Nephron (organoid): ENCODE measurements around the gene CTSC.

Experiments
- H3K27ac Mint-ChIP-seq, 3 experiments: 2 replicates each; pipeline ENCODE4 v1.8.0; 2020; ENCODE audit warnings: mixed read lengths in 3 of 3, mild to moderate bottlenecking in 2 of 3, moderate library complexity in 1 of 3
- H3K27me3 Mint-ChIP-seq: 2 replicates; pipeline ENCODE4 v1.8.0; 2021; ENCODE audit warnings: low read depth, mild to moderate bottlenecking, moderate library complexity, mixed read lengths
- H3K36me3 Mint-ChIP-seq: 2 replicates; pipeline ENCODE4 v1.8.0; 2020; ENCODE audit warnings: low read depth, mixed read lengths
- H3K4me1 Mint-ChIP-seq: 2 replicates; pipeline ENCODE4 v1.8.0; 2020; ENCODE audit warnings: mixed read lengths
- H3K4me3 Mint-ChIP-seq, 3 experiments: 2 replicates each; pipeline ENCODE4 v1.8.0; 2020; ENCODE audit warnings: mild to moderate bottlenecking in 3 of 3, mixed read lengths in 3 of 3, moderate library complexity in 2 of 3
- H3K9me3 Mint-ChIP-seq: 2 replicates; pipeline ENCODE4 v1.8.0; 2020; ENCODE audit warnings: mixed read lengths
- TF ChIP-seq, protein P1 (sequence below), 3 experiments: fragments of 200-600 bp; sonication (generic); IDR thresholded peaks; one replicate each; pipeline ENCODE4 v1.5.0; 2021; ENCODE audit warnings: antibody characterized with exemption in 3 of 3; ENCODE audit not compliant: unreplicated experiment in 3 of 3

Gene CTSC

GRCh38 chr11:88337181-88337986, at the start of gene CTSC:
Gene CTSC, minus strand, starts transcription at chr11:88337736. Its CDS starts 64 bp downstream, at chr11:88337672.
- H3K27ac Mint-ChIP-seq: peak within 1 kb of the TSS; percentile 87 to 96 (median 92)
- no peaks in the 10 kb centered on the region for H3K27me3 Mint-ChIP-seq
- H3K36me3 Mint-ChIP-seq: peaks cover 29% of the 10 kb centered on the region
- peak within 1 kb of the TSS; percentile 96 to 100 (median 99) for H3K4me3 Mint-ChIP-seq
- no peaks in the 10 kb centered on the region for H3K9me3 Mint-ChIP-seq
- peaks cover 23% of the 10 kb centered on the region for H3K4me1 Mint-ChIP-seq
- TF ChIP-seq, protein P1, sequence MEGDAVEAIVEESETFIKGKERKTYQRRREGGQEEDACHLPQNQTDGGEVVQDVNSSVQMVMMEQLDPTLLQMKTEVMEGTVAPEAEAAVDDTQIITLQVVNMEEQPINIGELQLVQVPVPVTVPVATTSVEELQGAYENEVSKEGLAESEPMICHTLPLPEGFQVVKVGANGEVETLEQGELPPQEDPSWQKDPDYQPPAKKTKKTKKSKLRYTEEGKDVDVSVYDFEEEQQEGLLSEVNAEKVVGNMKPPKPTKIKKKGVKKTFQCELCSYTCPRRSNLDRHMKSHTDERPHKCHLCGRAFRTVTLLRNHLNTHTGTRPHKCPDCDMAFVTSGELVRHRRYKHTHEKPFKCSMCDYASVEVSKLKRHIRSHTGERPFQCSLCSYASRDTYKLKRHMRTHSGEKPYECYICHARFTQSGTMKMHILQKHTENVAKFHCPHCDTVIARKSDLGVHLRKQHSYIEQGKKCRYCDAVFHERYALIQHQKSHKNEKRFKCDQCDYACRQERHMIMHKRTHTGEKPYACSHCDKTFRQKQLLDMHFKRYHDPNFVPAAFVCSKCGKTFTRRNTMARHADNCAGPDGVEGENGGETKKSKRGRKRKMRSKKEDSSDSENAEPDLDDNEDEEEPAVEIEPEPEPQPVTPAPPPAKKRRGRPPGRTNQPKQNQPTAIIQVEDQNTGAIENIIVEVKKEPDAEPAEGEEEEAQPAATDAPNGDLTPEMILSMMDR (IDR thresholded peaks at IDR 0.05; ENCODE audit: unreplicated experiment in 3 of 3): no peak

GRCh38 chr11:88384669-88385005, 47.1 kb upstream of the CTSC start:
- peak overlapping the region; percentile 22 to 83 (median 76) for H3K27ac Mint-ChIP-seq
- peaks cover 11% of the 10 kb centered on the region for H3K4me1 Mint-ChIP-seq
- no peaks in the 10 kb centered on the region for H3K27me3 Mint-ChIP-seq
- TF ChIP-seq, protein P1 (IDR thresholded peaks at IDR 0.05; ENCODE audit: unreplicated experiment in 3 of 3): no peak
- no peaks in the 10 kb centered on the region for H3K9me3 Mint-ChIP-seq
- H3K36me3 Mint-ChIP-seq: no peaks in the 10 kb centered on the region
- H3K4me3 Mint-ChIP-seq: no peak overlapping the region

GRCh38 chr11:88384004-88384668, 46.6 kb upstream of the CTSC start:
- no peaks in the 10 kb centered on the region for H3K36me3 Mint-ChIP-seq
- H3K27me3 Mint-ChIP-seq: no peaks in the 10 kb centered on the region
- TF ChIP-seq, protein P1 (IDR thresholded peaks at IDR 0.05; ENCODE audit: unreplicated experiment in 3 of 3): no peak
- peak overlapping the region; percentile 22 to 76 (median 24) for H3K27ac Mint-ChIP-seq
- no peak overlapping the region for H3K4me3 Mint-ChIP-seq
- no peaks in the 10 kb centered on the region for H3K9me3 Mint-ChIP-seq
- H3K4me1 Mint-ChIP-seq: peaks cover 11% of the 10 kb centered on the region

DNA sequence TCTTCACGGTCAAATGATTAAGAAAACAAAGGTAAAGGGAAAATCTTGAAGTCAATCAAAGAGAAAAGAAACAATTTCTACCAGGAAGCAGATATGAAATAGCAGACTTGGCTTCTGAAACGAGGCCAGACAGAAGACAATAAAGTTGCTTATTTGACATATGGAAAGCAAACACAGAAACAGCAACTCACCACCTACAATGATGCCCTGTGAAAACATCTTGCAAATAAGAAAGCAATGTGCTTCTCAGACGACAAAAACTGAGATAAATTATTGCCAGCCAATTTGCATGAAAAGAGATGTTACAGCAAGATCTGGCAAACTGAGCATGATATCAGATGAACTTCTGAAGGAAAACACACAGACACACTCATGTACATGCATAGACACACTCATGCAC, 45.9 kb upstream of the CTSC start:
- TF ChIP-seq, protein P1 (IDR thresholded peaks at IDR 0.05; ENCODE audit: unreplicated experiment in 3 of 3): no peak
- no peaks in the 10 kb centered on the region for H3K9me3 Mint-ChIP-seq
- H3K4me1 Mint-ChIP-seq: peaks cover 11% of the 10 kb centered on the region
- H3K27me3 Mint-ChIP-seq: no peaks in the 10 kb centered on the region
- H3K36me3 Mint-ChIP-seq: no peaks in the 10 kb centered on the region
- H3K4me3 Mint-ChIP-seq: no peak overlapping the region
- H3K27ac Mint-ChIP-seq: peak overlapping the region; percentile 22 to 64 (median 46)

GRCh38 chr11:88379130-88379529, 41.6 kb upstream of the CTSC start:
- Mint-ChIP-seq H3K4me3 (no peak overlapping the region), H3K36me3 (no peaks in the 10 kb centered on the region), H3K27me3 (no peaks in the 10 kb centered on the region), H3K4me1 (peaks cover 13% of the 10 kb centered on the region), H3K9me3 (no peaks in the 10 kb centered on the region), H3K27ac (no peak overlapping the region)
- TF ChIP-seq, protein P1 (IDR thresholded peaks at IDR 0.05; ENCODE audit: unreplicated experiment in 3 of 3): no peak
